HFF-Myc (cell line): ENCODE measurements around the gene SERINC3.

Experiments used
- DNase-seq: peaks from one replicate; pipeline ENCODE4 v3.0.0-alpha.2; 2011; ENCODE audit warnings: low read depth; ENCODE audit errors: extremely low read depth
- H3K4me3 ChIP-seq: replicated peaks from 2 replicates; pipeline ENCODE4 v1.5.1; 2011; ENCODE audit warnings: low read depth, mild to moderate bottlenecking, control low read depth, low read length
- TF ChIP-seq, protein P1 (sequence below): IDR thresholded peaks from 2 replicates; pipeline ENCODE4 v1.5.1; 2012; ENCODE audit warnings: mild to moderate bottlenecking, low read depth, low read length, control low read depth; ENCODE audit errors: missing control alignments

The SERINC3 gene

DNA sequence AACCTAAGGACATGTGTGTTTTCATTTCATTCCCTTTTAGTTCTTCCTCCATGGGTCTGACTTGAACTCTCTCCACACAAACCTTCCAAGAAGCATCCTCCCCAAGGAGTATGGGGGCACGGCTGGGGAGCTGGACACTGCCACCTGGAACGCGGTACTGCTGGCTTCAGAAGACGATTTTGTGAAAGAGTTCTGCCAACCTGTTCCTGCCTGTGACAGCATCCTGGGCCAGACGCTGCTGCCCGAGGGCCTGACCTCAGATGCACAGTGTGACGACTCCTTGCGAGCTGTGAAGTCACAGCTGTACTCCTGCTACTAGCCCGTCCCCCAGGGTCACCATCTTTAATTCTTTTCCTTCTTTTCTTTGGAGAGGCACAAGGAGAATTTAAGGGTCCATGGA is 32.6 kb downstream of the SERINC3 start:
- TF ChIP-seq, protein P1, sequence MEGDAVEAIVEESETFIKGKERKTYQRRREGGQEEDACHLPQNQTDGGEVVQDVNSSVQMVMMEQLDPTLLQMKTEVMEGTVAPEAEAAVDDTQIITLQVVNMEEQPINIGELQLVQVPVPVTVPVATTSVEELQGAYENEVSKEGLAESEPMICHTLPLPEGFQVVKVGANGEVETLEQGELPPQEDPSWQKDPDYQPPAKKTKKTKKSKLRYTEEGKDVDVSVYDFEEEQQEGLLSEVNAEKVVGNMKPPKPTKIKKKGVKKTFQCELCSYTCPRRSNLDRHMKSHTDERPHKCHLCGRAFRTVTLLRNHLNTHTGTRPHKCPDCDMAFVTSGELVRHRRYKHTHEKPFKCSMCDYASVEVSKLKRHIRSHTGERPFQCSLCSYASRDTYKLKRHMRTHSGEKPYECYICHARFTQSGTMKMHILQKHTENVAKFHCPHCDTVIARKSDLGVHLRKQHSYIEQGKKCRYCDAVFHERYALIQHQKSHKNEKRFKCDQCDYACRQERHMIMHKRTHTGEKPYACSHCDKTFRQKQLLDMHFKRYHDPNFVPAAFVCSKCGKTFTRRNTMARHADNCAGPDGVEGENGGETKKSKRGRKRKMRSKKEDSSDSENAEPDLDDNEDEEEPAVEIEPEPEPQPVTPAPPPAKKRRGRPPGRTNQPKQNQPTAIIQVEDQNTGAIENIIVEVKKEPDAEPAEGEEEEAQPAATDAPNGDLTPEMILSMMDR: no peak

GRCh38 chr20:44488551-44488950 is 33.3 kb downstream of the SERINC3 start:
- no peak for DNase-seq
- no peak overlapping the region for H3K4me3 ChIP-seq
- TF ChIP-seq, protein P1: no peak

More for the DNA sequence above, 32.6 kb downstream of the SERINC3 start:
- DNase-seq: no peak
- no peak overlapping the region for H3K4me3 ChIP-seq

GRCh38 chr20:44485830-44486198 is 36.1 kb downstream of the SERINC3 start:
- H3K4me3 ChIP-seq: no peak overlapping the region
- TF ChIP-seq, protein P1: no peak
- no peak for DNase-seq

- TF ChIP-seq, protein P1: no peak
- DNase-seq: no peak
Measured at GRCh38 chr20:44485078-44485829, 36.6 kb downstream of the SERINC3 start.

GRCh38 chr20:44483112-44483511 is 38.8 kb downstream of the SERINC3 start:
- no peak overlapping the region for H3K4me3 ChIP-seq
- TF ChIP-seq, protein P1: no peak
- DNase-seq: no peak

More at GRCh38 chr20:44485078-44485829, 36.6 kb downstream of the SERINC3 start:
- H3K4me3 ChIP-seq: no peak overlapping the region

GRCh38 chr20:44481719-44482416 is 40.0 kb downstream of the SERINC3 start:
- no peak for DNase-seq
- H3K4me3 ChIP-seq: no peak overlapping the region
- TF ChIP-seq, protein P1: no peak
